SU-DHL-6 (cell line): Measurements from ENCODE around the gene ZSWIM8.

Experiments used
- H2AFZ ChIP-seq: fragments of 200-600 bp; sonication (generic); 2 replicates; pipeline ENCODE4 v1.6.1; 2014; ENCODE audit warnings: low read depth, mild to moderate bottlenecking, moderate library complexity, mixed read lengths, antibody characterized with exemption, low read length; ENCODE audit not compliant: severe bottlenecking
- H3F3A ChIP-seq: fragments of 200-600 bp; shearing (Covaris generic); 2 replicates; pipeline ENCODE4 v1.6.0; 2016; ENCODE audit warnings: antibody characterized with exemption, mild to moderate bottlenecking; ENCODE audit not compliant: insufficient read depth
- H3K27ac ChIP-seq: fragments of 200-600 bp; sonication (generic); 2 replicates; pipeline ENCODE4 v1.5.1; 2016; ENCODE audit warnings: low read depth, mild to moderate bottlenecking, low read length, moderate library complexity, mixed read lengths
- H3K27me3 ChIP-seq: fragments of 200-600 bp; sonication (generic), shearing (Covaris generic); 2 replicates; pipeline ENCODE4 v1.6.0; 2014; ENCODE audit warnings: mild to moderate bottlenecking, low read length
- H3K36me3 ChIP-seq: fragments of 200-600 bp; sonication (generic); 2 replicates; pipeline ENCODE4 v1.6.1; 2014; ENCODE audit warnings: mild to moderate bottlenecking, low read length, mixed read lengths
- H3K4me2 ChIP-seq: fragments of 300-600, 200-600 bp; shearing (Covaris generic), sonication (generic); 2 replicates; pipeline ENCODE4 v1.6.0; 2014; ENCODE audit warnings: low read length, low read depth, mild to moderate bottlenecking; ENCODE audit not compliant: poor library complexity, severe bottlenecking
- H3K4me3 ChIP-seq: fragments of 200-600 bp; sonication (generic); 2 replicates; pipeline ENCODE4 v1.5.1; 2014; ENCODE audit warnings: antibody characterized with exemption, low read length, mild to moderate bottlenecking, mixed read lengths; ENCODE audit not compliant: insufficient read depth, poor library complexity, severe bottlenecking
- H3K79me2 ChIP-seq: fragments of 200-600 bp; sonication (generic); 2 replicates; pipeline ENCODE4 v1.6.1; 2014; ENCODE audit warnings: mild to moderate bottlenecking, low read length, moderate library complexity; ENCODE audit not compliant: insufficient read depth
- H3K9ac ChIP-seq: fragments of 200-600 bp; sonication (generic); 2 replicates; pipeline ENCODE4 v1.7.0; 2014; ENCODE audit warnings: mild to moderate bottlenecking, low read length
- H3K9me2 ChIP-seq: fragments of 200-600 bp; sonication (generic); replicated peaks from 2 replicates; pipeline ENCODE4 v1.6.1; 2014; ENCODE audit warnings: low read length; ENCODE audit not compliant: insufficient read depth
- H3K9me3 ChIP-seq: fragments of 200-600 bp; sonication (generic); 2 replicates; pipeline ENCODE4 v1.6.1; 2014; ENCODE audit warnings: low read length, mixed read lengths; ENCODE audit not compliant: insufficient read depth
- H4K20me1 ChIP-seq: fragments of 200-600 bp; sonication (generic); 2 replicates; pipeline ENCODE4 v1.6.1; 2014; ENCODE audit warnings: low read depth, mild to moderate bottlenecking, antibody characterized with exemption, low read length, moderate library complexity, mixed read lengths
- CTCF ChIP-seq: fragments of 200-600 bp; sonication (generic); IDR thresholded peaks from one replicate; pipeline ENCODE4 v1.5.1; 2017; ENCODE audit warnings: antibody characterized with exemption, mild to moderate bottlenecking, low read length, moderate library complexity; ENCODE audit not compliant: insufficient read depth, poor library complexity, severe bottlenecking
- EZH2phosphoT487 ChIP-seq: fragments of 200-600 bp; sonication (generic), shearing (Covaris generic); conservative IDR thresholded peaks from 2 replicates; pipeline ENCODE4 v1.6.1; 2018; ENCODE audit warnings: mild to moderate bottlenecking, antibody characterized with exemption, low read length, moderate library complexity, mixed read lengths

Gene ZSWIM8

GRCh38 chr10:73839276-73839966 is 54.0 kb downstream of the ZSWIM8 start:
- no peaks in the 10 kb centered on the region for H3K9me2 ChIP-seq
- TF ChIP-seq EZH2phosphoT487 = no peak
- TF ChIP-seq CTCF = no peak
- no peaks in the 10 kb centered on the region for H4K20me1 ChIP-seq
- H3K4me3 ChIP-seq = no peak overlapping the region
- no peaks in the 10 kb centered on the region for H3K27me3 ChIP-seq
- H3K9ac ChIP-seq = no peak overlapping the region
- no peaks in the 10 kb centered on the region for H3F3A ChIP-seq
- H3K27ac ChIP-seq = no peak overlapping the region
- H3K79me2 ChIP-seq = no peaks in the 10 kb centered on the region
- H3K4me2 ChIP-seq = no peak overlapping the region
- no peaks in the 10 kb centered on the region for H3K9me3 ChIP-seq
- H2AFZ ChIP-seq = no peak overlapping the region
- no peaks in the 10 kb centered on the region for H3K36me3 ChIP-seq

GRCh38 chr10:73840056-73840402 is 54.6 kb downstream of the ZSWIM8 start:
- H3K27me3 ChIP-seq = no peaks in the 10 kb centered on the region
- H3K27ac ChIP-seq = no peak overlapping the region
- no peak overlapping the region for H3K9ac ChIP-seq
- no peaks in the 10 kb centered on the region for H3K36me3 ChIP-seq
- no peaks in the 10 kb centered on the region for H4K20me1 ChIP-seq
- TF ChIP-seq CTCF (no peak), EZH2phosphoT487 (no peak)
- no peak overlapping the region for H3K4me3 ChIP-seq
- H3K9me2 ChIP-seq = no peaks in the 10 kb centered on the region
- no peaks in the 10 kb centered on the region for H3F3A ChIP-seq
- no peak overlapping the region for H3K4me2 ChIP-seq
- H3K79me2 ChIP-seq = no peaks in the 10 kb centered on the region
- H3K9me3 ChIP-seq = no peaks in the 10 kb centered on the region
- no peak overlapping the region for H2AFZ ChIP-seq

- Histone ChIP-seq H3K4me3 (no peak overlapping the region), H3K9me2 (no peaks in the 10 kb centered on the region), H2AFZ (no peak overlapping the region), H3K9me3 (no peaks in the 10 kb centered on the region), H3F3A (no peaks in the 10 kb centered on the region), H3K4me2 (no peak overlapping the region), H3K79me2 (no peaks in the 10 kb centered on the region), H3K27ac (no peak overlapping the region), H3K27me3 (no peaks in the 10 kb centered on the region), H3K36me3 (no peaks in the 10 kb centered on the region), H3K9ac (no peak overlapping the region), H4K20me1 (no peaks in the 10 kb centered on the region)
- no peak for TF ChIP-seq CTCF
- TF ChIP-seq EZH2phosphoT487 = no peak
Observed at GRCh38 chr10:73840403-73841060, 55.1 kb downstream of the ZSWIM8 start.
